ENCODE results near the gene FILIP1L. TPM values are rescaled to one million over a fixed set of nuclear protein-coding genes. Genes with fewer than 3 reads are reported as not detected.

FILIP1L gene
- total RNA-seq (25.5 TPM), polyA plus RNA-seq (ENCODE audit: insufficient read depth, low read depth, low replicate concordance) (5.5 TPM)
- long read RNA-seq, donor 1, partial matches to known transcripts, result 0 of 3 reads
- long read RNA-seq, donor 1, other reads (novel, unspliced or antisense), result 0 of 3 reads
- long read RNA-seq, donor 2, transcript FILIP1L-203 (2 exons, 3,280 nt), result major isoform, 6 of 6 reads
- long read RNA-seq, donor 2, partial matches to known transcripts, result 0 of 6 reads
- long read RNA-seq, donor 2, other reads (novel, unspliced or antisense), result 0 of 6 reads
- long read RNA-seq, donor 3, transcript FILIP1L-203 (2 exons, 3,280 nt), result major isoform, 10 of 10 reads
- long read RNA-seq, donor 3, partial matches to known transcripts, result 0 of 10 reads
- long read RNA-seq, donor 3, other reads (novel, unspliced or antisense), result 0 of 10 reads
- long read RNA-seq, donor 4, partial matches to known transcripts, result 30 of 31 reads
- long read RNA-seq, donor 4, other reads (novel, unspliced or antisense), result 0 of 31 reads
- long read RNA-seq, donor 5, result 0 reads
- long read RNA-seq, donor 6, partial matches to known transcripts, result 0 of 4 reads
- long read RNA-seq, donor 6, other reads (novel, unspliced or antisense), result 0 of 4 reads
- long read RNA-seq, donor 7, transcript FILIP1L-203 (2 exons, 3,280 nt), result major isoform, 26 of 35 reads
- long read RNA-seq, donor 7, partial matches to known transcripts, result 0 of 35 reads
- long read RNA-seq, donor 7, other reads (novel, unspliced or antisense), result 9 of 35 reads
- long read RNA-seq, donor 8, partial matches to known transcripts, result 0 of 3 reads
- long read RNA-seq, donor 8, other reads (novel, unspliced or antisense), result 0 of 3 reads
- long read RNA-seq, donor 9, partial matches to known transcripts, result 0 of 4 reads
- long read RNA-seq, donor 9, other reads (novel, unspliced or antisense), result 0 of 4 reads
- long read RNA-seq, donor 10, partial matches to known transcripts, result 0 of 4 reads
- long read RNA-seq, donor 10, other reads (novel, unspliced or antisense), result 0 of 4 reads

- H3K9ac ChIP-seq (ENCODE audit: low read length in 3 of 3), result no peak within 1 kb of the TSS
- no peak for FAIRE-seq
These were observed at the start of gene FILIP1L for GRCh38 chr3:100114413-100115030. Gene FILIP1L, minus strand, starts transcription at chr3:100114501.

GRCh38 chr3:100163787-100164186 is 49.5 kb upstream of the FILIP1L start:
- DNase-seq (no peak), FAIRE-seq (no peak)
- Histone ChIP-seq H3K9me3 (ENCODE audit: control insufficient read depth in 2 of 3, insufficient read depth in 1 of 3, low read length in 3 of 3) (no peaks in the 10 kb centered on the region), H3K9ac (ENCODE audit: low read length in 3 of 3) (no peak overlapping the region), H3K27ac (ENCODE audit: low read depth in 2 of 2, low read length in 2 of 2) (peak overlapping the region; percentile 20 to 40), H3K36me3 (ENCODE audit: control insufficient read depth in 2 of 3, insufficient read depth in 3 of 3, low read length in 3 of 3) (no peaks in the 10 kb centered on the region), H3K4me1 (ENCODE audit: control insufficient read depth in 2 of 3, insufficient read depth in 2 of 3, low read depth in 1 of 3, low read length in 3 of 3) (peaks cover 2 to 7% (median 6%) of the 10 kb centered on the region in 3 donors), H3K4me3 (ENCODE audit: low read length in 3 of 3) (no peak overlapping the region), H3K27me3 (ENCODE audit: control insufficient read depth, insufficient read depth, low read length) (no peaks in the 10 kb centered on the region)
- TF ChIP-seq, protein P1, sequence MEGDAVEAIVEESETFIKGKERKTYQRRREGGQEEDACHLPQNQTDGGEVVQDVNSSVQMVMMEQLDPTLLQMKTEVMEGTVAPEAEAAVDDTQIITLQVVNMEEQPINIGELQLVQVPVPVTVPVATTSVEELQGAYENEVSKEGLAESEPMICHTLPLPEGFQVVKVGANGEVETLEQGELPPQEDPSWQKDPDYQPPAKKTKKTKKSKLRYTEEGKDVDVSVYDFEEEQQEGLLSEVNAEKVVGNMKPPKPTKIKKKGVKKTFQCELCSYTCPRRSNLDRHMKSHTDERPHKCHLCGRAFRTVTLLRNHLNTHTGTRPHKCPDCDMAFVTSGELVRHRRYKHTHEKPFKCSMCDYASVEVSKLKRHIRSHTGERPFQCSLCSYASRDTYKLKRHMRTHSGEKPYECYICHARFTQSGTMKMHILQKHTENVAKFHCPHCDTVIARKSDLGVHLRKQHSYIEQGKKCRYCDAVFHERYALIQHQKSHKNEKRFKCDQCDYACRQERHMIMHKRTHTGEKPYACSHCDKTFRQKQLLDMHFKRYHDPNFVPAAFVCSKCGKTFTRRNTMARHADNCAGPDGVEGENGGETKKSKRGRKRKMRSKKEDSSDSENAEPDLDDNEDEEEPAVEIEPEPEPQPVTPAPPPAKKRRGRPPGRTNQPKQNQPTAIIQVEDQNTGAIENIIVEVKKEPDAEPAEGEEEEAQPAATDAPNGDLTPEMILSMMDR (IDR thresholded peaks at IDR 0.05; ENCODE audit: borderline replicate concordance, extremely low read depth, insufficient read depth), result no peak
- intact Hi-C loops (cut with DNase I), result no loop called here

More at GRCh38 chr3:100114413-100115030, at the start of gene FILIP1L:
- H3K27ac ChIP-seq (ENCODE audit: low read depth in 2 of 2, low read length in 2 of 2), result no peak within 1 kb of the TSS
- no peaks in the 10 kb centered on the region for H3K27me3 ChIP-seq (ENCODE audit: control insufficient read depth, insufficient read depth, low read length)
- no peaks in the 10 kb centered on the region for H3K9me3 ChIP-seq (ENCODE audit: control insufficient read depth in 2 of 3, insufficient read depth in 1 of 3, low read length in 3 of 3)
- intact Hi-C loops (cut with DNase I), result no loop called here
- TF ChIP-seq, protein P1 (IDR thresholded peaks at IDR 0.05; ENCODE audit: borderline replicate concordance, extremely low read depth, insufficient read depth), result no peak
- no peaks in the 10 kb centered on the region for H3K36me3 ChIP-seq (ENCODE audit: control insufficient read depth in 2 of 3, insufficient read depth in 3 of 3, low read length in 3 of 3)
- DNase-seq, result no peak
- H3K4me1 ChIP-seq (ENCODE audit: control insufficient read depth in 2 of 3, insufficient read depth in 2 of 3, low read depth in 1 of 3, low read length in 3 of 3), result peaks cover 0 to 2% (median 0%) of the 10 kb centered on the region in 3 donors
- no peak within 1 kb of the TSS for H3K4me3 ChIP-seq (ENCODE audit: low read length in 3 of 3)

DNA sequence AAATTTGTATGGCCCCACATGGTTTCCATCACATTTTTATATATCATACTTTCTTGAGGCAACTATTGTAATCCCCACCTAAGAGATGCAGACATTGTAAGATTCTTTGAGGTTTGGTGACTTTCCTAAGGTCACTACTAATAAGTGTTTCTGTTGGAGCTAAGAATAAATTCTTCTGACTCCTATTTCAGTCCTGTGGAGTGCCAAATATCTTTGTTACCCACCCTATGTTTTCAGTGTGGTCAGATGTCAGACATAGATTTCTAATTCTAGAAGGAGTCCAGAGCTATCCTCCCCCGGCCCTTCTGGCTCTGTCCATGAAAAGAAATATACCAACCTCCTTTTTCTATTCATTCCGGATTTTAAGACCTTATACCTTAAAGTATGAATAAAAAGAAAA is 46.2 kb upstream of the FILIP1L start:
- no peaks in the 10 kb centered on the region for H3K27me3 ChIP-seq (ENCODE audit: control insufficient read depth, insufficient read depth, low read length)
- H3K9ac ChIP-seq (ENCODE audit: low read length in 3 of 3), result no peak overlapping the region
- TF ChIP-seq, protein P1 (IDR thresholded peaks at IDR 0.05; ENCODE audit: borderline replicate concordance, extremely low read depth, insufficient read depth), result no peak
- intact Hi-C loops (cut with DNase I), result no loop called here
- no peak overlapping the region for H3K27ac ChIP-seq (ENCODE audit: low read depth in 2 of 2, low read length in 2 of 2)
- no peaks in the 10 kb centered on the region for H3K36me3 ChIP-seq (ENCODE audit: control insufficient read depth in 2 of 3, insufficient read depth in 3 of 3, low read length in 3 of 3)
- H3K4me3 ChIP-seq (ENCODE audit: low read length in 3 of 3), result no peak overlapping the region
- no peak for DNase-seq
- FAIRE-seq, result no peak
- H3K4me1 ChIP-seq (ENCODE audit: control insufficient read depth in 2 of 3, insufficient read depth in 2 of 3, low read depth in 1 of 3, low read length in 3 of 3), result peaks cover 2 to 8% (median 6%) of the 10 kb centered on the region in 3 donors
- peaks cover 0 to 4% (median 0%) of the 10 kb centered on the region in 3 donors for H3K9me3 ChIP-seq (ENCODE audit: control insufficient read depth in 2 of 3, insufficient read depth in 1 of 3, low read length in 3 of 3)
